COR-L47 (cell line): ENCODE measurements around the gene SLC35A2.
"Not testable (repeated sequence)": the region's sequence is repeated elsewhere in the genome, so short reads cannot be mapped to it uniquely, and the experiment has no call there.

Source experiments
- DNase-seq: peaks from one replicate; lab custom pipeline; 2025; lab: John Stamatoyannopoulos, UW

The SLC35A2 gene

DNA sequence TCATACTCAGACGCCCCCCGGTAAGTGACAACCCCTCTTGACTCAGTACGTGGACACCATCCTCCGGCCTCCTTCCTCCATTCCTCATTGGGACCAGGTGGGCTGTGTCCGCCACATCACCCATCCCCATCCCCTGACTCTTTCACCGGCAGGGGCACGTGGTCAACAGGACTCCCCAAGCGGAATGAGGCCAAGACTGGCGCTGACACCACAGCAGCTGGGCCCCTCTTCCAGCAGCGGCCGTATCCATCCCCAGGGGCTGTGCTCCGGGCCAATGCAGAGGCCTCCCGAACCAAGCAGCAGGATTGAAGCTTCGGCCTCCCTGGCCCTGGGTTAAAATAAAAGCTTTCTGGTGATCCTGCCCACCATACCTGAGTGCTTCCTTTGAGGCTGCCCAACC is 8.7 kb downstream of the SLC35A2 start:
- no peak for DNase-seq

DNA sequence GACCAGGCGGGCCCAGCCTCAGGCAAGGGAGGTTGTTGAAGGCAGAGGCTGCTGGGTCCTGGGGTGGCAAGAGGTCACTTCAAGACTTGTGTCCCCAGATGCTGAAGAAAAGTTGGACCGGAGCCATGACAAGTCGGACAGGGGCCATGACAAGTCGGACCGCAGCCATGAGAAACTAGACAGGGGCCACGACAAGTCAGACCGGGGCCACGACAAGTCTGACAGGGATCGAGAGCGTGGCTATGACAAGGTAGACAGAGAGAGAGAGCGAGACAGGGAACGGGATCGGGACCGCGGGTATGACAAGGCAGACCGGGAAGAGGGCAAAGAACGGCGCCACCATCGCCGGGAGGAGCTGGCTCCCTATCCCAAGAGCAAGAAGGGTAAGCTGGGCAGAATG is 9.3 kb downstream of the SLC35A2 start:
- DNase-seq = no peak

DNA sequence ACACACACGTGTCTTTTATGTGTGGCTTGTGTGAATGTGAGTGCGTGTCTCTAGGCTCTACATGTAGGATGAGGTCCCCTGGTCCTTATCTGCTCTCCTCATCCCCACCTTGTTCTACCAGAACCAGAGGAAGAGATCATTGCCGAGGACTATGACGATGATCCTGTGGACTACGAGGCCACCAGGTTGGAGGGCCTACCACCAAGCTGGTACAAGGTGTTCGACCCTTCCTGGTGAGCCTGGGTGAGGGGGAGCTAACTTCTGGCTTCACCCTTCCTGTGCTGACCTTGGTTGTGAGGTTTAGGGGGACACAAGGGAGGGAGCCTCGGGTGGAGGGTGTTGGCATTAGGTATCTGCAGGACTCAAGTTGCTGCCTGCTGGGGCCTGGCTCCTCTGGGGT is 10.4 kb downstream of the SLC35A2 start:
- DNase-seq = no peak

DNA sequence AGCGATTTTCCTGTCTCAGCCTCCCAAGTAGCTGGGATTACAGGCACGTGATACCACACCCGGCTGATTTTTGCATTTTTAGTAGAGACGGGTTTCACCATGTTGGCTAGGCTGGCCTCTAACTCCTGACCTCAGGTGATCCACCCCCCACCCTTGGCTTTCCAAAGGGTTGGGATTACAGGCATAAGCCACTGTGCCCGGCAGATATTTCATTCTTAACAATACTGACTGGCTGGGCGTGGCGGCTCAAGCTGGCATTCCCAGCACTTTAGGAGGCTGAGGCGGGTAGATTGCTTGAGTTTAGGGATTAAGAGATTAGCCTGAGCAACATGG is 12.4 kb downstream of the SLC35A2 start:
- DNase-seq = no peak

DNA sequence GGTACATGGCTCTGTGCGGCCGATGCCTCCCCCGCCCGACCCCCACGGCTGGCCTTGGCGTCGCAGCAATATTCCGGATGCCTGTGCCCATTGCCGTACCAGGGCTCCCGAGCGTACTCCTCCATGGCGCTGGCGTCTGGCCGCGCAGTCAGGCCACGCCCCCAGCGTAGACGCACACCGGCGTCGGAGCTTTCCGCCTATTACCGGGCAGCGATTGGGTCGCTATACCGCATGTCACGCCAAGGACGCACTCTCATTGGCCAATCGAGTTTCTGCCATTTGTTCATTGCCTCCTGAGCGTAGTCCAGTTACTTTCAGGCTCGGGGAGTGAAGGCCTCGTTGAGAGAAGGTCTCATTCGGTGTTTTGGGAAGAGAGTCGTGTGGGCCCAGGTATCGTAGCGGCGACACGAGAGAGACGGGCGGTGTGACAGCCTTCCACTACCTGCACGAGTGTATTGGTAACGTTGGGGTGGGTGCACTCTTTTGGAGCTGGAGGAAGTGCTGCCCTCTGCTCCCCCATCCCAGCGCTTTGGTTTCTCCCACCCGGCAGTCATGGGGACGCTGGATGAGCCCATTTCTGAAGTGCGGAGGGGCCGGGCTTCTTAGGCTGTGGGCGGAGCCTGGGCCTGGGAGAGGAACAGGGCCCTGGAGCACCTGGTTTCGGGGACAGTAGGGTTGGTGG is 13.7 kb downstream of the SLC35A2 start, which contains the start of the genes PQBP1 and TIMM17B:
TSS of gene PQBP1 (plus strand) at position 306 of the 682 bp plus-strand sequence. CDS start 580 bp downstream, outside the sequence.
TSS of gene TIMM17B (minus strand) at position 144 of the 682 bp plus-strand sequence. CDS start at position 125, 19 bp downstream.
- peak; percentile 92 for DNase-seq

DNA sequence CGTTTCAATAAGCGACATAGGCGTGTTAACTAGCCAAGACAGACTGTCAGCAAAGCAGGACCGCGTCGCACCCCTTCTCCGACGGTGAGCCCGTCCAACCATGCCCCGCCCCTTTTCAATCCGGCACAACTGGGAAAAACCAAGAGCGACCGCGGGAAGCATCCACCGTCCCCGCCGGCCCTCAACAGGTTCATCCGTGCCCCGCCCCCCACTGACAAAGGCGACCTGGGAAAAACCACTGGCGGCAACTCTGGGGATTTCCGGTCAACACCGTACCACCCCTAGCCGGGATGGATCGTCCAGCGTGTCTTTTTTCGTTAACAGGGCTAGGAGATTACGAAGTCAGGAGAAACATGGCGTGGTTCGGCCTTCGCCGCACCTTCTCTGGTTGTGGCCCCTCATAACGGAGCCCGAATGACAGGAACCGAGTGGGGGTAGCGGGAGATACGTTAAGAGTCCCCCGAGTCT is 14.3 kb downstream of the SLC35A2 start:
- DNase-seq = peak; percentile 80

DNA sequence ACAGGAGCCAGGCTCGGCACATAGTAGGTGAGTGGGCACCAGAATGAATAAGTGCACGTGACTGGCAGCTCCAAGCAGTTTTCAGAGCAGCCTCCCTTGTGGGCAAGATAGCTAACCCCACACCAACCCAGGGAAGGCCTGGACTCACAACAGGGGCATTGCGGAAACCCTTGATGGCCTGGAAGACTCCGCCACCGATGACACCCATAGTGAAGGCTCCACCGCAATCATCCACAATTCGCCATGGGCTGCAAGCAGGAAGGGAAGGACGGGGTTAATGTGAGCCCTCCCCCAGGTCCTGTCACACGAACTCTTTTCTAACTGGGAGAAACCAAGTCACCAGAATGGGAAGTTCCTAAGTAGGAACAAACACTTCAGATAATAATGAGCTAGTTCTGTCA is 14.8 kb downstream of the SLC35A2 start:
- DNase-seq = peak; percentile 9

DNA sequence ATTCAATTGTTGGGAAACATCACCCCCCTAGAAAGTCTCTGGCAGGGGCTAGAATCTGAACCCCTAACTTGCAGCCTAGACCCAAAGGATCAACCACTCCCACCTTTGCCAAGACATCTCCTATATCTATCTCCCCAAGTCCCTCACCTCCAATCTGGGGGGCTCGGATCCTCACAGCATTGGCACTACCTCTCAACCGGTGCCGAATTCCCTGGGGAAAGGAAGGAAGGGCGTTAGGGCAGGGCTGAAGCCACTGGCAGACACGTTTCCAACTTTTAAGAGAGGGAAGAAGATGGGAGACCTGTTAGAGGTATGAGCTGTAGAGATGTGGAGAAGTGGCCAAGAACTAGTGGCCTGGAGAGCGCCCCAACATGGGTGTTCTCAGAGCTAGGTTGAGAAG is 16.6 kb downstream of the SLC35A2 start:
- DNase-seq = no peak

DNA sequence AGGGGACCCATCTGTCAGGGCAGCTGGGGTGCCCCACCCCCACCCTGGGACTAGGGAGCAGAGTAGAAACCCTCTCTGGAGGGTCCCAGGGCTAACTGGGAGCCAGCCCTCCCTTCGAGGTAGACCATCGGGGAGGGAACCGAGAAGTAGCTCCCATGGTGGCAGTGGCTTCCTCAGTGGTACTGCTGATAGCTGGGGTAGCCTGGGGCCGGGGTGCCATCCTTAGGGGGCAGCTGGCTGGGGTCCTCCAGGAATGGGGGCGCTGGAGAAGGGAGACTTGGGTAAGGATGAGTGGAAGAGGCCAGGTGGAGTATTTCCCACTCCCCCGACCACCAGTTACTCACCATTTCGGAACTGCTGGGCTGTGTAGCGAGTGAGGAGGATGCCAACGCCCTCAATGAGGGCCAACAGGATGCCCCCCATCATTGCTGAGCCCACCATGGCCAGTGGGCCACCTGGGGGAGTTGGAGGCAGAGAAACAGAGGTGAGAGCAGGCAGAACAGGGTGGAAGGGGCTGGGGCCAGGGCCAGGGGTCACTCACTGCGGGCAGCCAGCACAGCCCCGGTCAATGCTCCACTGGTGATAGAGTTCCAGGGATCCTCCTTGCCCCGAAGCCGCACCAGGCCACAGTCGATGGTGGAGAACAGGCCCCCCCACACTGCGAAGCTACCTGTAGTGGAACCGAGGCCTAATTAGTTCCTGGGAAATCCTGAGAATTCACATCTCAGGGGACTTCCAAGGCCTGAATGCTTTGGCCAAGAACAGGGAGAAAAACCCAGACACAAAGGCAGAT is 17.7 kb downstream of the SLC35A2 start:
- no peak for DNase-seq

DNA sequence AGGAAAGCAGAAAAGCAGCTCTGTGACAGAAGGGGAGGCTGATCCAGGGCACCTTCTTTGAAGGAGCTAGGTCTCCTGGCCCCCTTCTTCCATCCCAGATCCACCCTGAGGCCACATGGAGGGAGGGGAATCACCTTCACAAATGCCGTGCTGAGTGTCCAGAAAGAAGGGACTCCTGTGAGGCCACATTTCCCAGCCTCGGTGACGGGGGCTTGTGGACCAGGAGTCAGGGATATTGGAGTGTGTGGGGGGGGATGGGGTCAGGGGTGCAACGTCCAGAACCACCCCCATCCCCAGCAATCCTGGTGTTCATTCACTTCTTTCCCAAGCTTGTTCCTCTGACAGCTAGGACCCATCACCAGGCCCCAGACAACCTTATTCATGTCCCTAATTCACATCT is 18.6 kb downstream of the SLC35A2 start:
- no peak for DNase-seq

DNA sequence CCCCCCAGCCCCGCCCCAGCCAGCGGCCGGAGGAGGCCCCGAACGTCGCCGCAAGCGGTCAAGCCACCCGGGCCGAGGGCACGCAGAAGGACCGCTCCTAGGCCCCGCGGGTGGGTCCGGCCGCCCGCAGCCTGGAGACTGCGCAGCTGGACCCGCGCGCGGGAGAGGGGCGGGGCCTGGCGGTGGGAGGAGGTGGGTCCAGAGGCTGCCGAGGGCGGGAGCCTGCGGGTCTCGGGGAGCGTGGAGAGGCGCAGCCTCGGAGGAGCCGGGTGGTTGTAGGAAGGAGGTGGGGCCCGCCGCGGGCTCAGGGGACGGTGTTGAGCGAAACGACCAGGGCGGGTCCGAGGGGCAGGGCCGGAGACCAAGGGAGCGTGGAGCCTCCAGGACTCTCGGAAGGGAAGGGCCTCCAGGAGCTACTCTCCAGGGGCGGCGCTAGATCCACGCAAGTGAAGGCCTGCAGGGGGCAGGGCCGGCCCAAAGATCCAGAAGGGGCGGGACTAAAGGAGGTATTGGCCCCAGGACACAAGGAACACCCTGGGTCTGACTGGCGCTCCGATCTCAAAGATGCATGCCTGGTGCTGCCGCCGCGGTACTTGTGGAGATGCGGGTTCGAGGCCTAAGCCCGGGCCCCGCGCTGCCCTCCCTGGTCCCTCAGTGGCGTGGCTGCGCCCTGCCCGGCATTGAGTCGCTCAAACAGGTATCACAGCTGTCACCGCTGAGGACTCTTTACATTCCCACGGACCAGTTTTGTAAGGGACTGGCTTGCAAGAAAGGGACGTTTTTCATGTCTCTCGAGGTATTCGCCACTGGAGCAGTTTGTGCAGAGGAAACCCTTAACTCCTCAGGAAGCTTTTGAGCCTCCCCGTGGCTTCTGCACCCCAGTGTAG is 19.8 kb downstream of the SLC35A2 start:
- DNase-seq = peak; percentile 70

DNA sequence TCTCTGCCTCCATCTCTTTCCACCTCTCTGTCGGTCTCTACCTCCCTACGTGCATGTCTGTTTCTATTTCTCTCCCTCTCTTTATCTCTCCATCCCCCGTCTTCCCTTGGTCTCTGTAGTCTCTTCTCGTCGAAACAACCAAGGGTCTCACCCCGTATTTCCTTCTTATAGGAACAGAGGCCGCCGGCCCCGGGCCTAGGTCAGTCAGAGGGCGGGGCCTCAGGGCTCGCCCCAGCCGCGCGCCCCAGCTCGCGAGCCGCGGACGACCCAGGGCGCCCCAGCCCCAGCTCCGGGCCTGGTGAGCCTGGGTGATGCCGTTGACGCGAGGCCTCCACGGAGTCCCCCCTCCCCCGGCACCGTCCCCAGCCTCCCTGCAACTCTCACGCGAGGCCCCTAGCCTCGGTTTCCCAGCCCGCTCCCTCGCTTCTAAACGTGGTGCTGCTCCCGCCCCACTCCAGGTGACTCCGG is 20.5 kb downstream of the SLC35A2 start:
- no peak for DNase-seq

DNA sequence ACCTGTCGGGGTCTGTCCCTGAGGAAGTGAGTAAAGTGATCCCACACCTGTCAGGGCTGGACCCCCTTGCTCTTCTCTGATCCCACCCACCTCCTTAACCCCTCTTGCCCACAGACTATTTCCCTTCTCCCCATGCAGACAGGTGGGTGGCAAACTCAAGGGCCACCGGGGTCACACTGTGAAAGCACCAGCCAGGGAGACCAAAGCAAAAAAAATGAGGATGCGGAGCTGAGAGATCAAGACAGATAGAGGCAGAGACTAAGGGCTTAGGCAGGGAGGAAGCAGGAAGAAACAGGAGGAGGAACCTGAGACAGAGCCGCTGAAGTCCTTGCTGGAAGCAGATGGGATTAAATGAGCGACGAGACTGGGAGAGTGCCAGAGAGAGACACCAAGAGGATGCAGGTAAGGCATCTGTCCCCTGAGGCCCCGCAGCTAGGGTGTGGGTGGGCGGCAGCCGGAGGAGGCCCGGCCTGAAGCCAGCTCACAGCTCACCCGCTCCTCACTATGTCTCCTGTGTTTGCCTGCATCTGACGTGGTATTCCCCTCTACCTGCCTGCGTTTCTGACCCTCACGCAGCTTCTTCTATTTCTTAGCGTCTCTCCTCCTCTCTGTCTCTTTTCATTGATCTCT is 21.0 kb downstream of the SLC35A2 start:
- DNase-seq = no peak

DNA sequence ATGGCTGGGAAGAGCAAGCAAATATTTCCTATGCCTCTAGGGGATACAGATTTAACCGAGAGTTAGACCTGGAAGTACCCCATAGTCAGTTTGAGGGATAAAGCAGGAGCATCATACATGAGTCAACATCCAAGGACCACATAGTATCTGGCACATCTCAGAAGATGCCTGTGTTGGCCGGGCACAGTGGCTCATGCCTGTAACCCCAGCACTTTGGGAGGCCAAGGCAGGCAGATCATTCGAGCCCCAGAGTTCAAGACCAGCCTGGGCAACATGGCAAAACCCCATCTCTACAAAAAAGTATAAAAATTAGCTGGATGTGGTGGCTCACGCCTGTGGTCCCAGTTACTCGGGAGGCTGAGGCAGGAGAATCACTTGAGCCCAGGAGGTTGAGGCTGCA is 24.9 kb downstream of the SLC35A2 start:
- DNase-seq = not testable (repeated sequence)

DNA sequence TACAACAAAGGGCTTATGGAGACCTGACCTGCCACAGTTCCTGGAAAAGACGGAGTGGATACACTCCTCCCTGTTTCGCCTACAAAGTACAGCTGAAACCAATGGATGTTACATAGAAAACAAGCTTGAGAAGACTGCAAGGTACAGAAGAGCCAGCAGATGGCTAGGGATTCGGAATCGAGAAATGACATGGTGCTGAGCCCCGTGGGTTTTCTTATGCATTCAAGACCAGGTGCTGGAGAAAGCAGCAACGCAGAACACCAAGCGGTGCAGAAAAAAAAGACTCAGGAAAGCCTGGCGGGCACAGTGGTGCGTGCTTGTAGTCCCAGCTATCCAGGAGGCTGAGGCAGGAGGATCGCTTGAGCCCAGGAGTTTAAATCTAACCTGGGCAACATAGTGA is 27.7 kb downstream of the SLC35A2 start:
- DNase-seq = no peak

DNA sequence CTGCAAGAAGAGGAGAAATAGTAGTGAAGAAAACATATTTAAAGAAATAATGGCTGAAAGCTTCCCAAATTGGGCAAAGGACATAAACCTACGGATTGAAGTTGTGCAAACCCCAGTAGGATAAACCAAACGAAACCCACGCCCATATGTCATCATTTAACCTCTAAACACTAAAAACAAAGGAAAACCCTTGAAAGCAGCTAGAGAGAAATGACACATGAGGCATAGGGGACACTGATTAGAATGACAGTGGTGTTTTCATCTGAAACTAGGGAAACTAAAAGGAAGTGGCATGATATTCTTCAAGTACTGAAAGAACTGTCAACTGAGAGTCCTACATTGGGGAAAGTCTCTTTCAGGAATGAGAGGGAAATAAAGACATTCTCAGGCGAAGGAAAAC is 34.5 kb downstream of the SLC35A2 start:
- not testable (repeated sequence) for DNase-seq

DNA sequence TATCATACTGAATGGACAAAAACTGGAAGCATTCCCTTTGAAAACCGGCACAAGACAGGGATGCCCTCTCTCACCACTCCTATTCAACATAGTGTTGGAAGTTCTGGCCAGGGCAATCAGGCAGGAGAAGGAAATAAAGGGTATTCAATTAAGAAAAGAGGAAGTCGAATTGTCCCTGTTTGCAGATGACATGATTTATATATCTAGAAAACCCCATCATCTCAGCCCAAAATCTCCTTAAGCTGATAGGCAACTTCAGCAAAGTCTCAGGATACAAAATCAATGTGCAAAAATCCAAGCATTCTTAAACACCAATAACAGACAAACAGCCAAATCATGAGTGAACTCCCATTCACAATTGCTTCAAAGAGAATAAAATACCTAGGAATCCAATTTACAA is 39.4 kb downstream of the SLC35A2 start:
- not testable (repeated sequence) for DNase-seq

DNA sequence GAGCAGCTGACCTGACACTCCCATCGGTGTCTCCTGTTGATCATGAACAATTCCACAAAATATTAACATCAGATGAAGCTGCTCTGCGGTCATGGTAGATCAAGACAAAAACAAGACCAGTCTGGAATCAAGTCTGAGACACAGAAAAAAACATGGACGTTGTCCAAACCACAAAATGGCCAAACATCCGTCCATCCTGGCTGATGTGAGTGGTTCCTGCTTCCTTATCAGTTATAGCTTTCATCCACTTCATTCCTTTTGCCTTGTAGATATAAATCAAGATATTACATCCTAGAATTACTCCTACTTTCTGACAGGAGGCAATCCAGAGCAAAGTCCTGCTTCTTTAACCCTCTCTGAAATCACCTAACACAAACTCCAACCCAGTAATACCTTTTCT is 47.2 kb downstream of the SLC35A2 start:
- DNase-seq = no peak

DNA sequence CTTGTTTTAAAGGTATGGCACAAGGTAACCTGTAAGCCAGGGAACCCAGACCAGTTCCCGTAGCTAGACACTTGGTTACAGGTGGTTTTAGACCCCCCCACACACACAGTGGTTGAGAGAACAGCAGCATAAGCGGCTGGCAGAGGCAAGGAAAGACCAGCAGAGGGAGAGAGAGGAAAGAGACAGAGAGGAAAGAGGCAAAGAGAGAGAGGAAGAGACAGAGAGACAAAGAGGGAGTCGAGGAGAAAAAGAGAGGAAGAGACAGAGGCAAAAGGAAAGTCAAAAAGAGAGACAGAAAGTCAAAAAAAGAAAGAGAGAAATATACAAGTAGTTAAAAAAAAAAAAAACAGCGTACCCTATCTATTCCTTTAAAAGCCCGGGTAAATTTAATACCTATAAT is 56.5 kb downstream of the SLC35A2 start:
- no peak for DNase-seq

DNA sequence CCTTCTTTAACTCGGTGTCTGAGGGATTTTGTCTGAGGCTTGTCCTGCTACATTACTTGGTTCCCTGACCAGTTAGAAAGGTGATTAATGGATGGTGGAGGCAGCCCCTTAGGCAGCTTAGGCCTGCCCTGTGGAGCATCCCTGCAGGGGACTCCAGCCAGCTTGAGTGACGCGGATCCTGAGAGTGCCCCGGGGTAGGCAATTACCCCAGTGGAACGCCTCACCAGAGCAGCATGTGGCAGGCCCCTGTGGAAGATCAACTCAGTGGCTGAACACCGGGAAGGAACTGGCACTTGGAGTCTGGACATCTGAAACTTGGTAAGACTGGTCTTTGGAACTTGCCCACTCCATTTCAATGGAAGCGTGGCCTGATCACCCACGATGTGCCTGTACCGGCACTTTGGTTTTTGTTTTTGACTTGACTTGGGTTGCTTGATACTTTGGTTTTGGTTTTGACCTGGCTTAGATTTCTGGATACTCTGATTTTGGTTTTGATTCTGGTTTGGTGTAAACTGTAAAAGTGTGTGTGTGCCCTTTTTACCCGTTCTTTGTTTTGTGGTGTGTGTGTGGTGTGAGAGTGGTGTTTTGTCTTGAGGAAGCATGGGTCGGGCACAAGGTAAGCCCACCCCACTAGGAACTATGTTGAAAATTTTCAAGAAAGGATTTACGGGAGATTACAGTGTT is 57.2 kb downstream of the SLC35A2 start:
- not testable (repeated sequence) for DNase-seq

DNA sequence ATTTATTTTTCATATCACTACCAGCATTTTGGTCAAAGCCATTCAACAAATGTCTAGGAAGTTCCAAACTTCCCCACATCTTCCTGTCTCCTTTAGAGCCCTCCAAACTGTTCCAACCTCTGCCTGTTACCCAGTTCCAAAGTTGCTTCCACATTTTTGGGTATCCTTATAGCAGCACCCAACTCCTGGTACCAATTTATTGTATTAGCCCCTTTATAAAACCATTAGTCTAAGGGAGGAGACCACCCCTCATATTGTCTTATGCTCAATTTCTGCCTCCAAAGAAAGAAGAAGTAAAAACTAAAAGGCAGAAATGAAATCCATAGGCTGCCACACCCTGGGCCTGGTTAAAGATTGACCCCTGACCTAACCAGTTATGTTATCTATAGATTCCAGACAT is 58.0 kb downstream of the SLC35A2 start:
- DNase-seq = not testable (repeated sequence)
